Tibial nerve (tissue), 4 donors: ENCODE data around the gene AOPEP. TPM values are rescaled to one million over a fixed set of nuclear protein-coding genes. Genes with fewer than 3 reads are reported as not detected.

Source experiments
- DNase-seq, 2 donors: peaks; one replicate each; pipeline ENCODE4 v3.0.0-alpha.2; 2019; ENCODE audit warnings: low spot score in 2 of 2
- H3K27ac ChIP-seq, 4 donors: fragments of 200-600 bp; sonication (generic) in 3 of 4; one replicate each; pipeline ENCODE4 v1.5.1; 2017 to 2019; ENCODE audit warnings: mild to moderate bottlenecking in 1 of 4
- H3K27me3 ChIP-seq, 2 donors: fragments of 200-600 bp; sonication (generic) in 1 of 2; one replicate each; pipeline versions ENCODE4 v1.5.1 to v1.6.0; 2017 to 2019
- H3K36me3 ChIP-seq, 3 donors: fragments of 200-600 bp; sonication (generic); one replicate each; pipeline ENCODE4 v1.5.1; 2018 to 2019
- H3K4me1 ChIP-seq, 4 donors: fragments of 200-600 bp; sonication (generic) in 3 of 4; one replicate each; pipeline ENCODE4 v1.5.1; 2017 to 2019
- H3K4me3 ChIP-seq, 4 donors: fragments of 200-600 bp; sonication (generic) in 3 of 4; one replicate each; pipeline ENCODE4 v1.5.1; 2017 to 2019; ENCODE audit warnings: mild to moderate bottlenecking in 1 of 4, moderate library complexity in 1 of 4
- H3K9me3 ChIP-seq, 4 donors: fragments of 200-600 bp; sonication (generic) in 3 of 4; one replicate each; pipeline ENCODE4 v1.5.1; 2017 to 2019
- CTCF ChIP-seq, 5 experiments: fragments of 200-600 bp in 3 of 5; fragments of 450-650 bp in 2 of 5; sonication (generic) in 3 of 5; IDR thresholded peaks; one replicate each; pipeline ENCODE4 v1.5.1; 2016 to 2019; ENCODE audit warnings: antibody characterized with exemption in 5 of 5, mild to moderate bottlenecking in 3 of 5, moderate library complexity in 2 of 5
- EP300 ChIP-seq, 2 donors: sonication (generic); formaldehyde crosslinking; IDR thresholded peaks; one replicate each; pipeline ENCODE4 v1.6.1; 2017; ENCODE audit warnings: antibody characterized with exemption in 2 of 2, mild to moderate bottlenecking in 1 of 2
- POLR2A ChIP-seq, 2 donors: fragments of 450-650 bp; IDR thresholded peaks; one replicate each; pipeline ENCODE4 v1.6.1; 2017; ENCODE audit warnings: antibody characterized with exemption in 2 of 2, mild to moderate bottlenecking in 2 of 2, moderate library complexity in 2 of 2
- WGBS, 2 donors: methylation state at CpG; one replicate each; pipeline ENCODE4 v1.1.5; 2018; 5-methylcytosine and 5-hydroxymethylcytosine counted together
- total RNA-seq, 4 donors: library from RNA; depleted of rRNA; stranded (reverse); fragments of >200 nt; gene quantifications; one replicate each; pipeline ENCODE4 v1.1.0, GENCODE V29; 2016

AOPEP gene
- total RNA-seq, 4 donors from 2014 or later = 236 to 323 (median 265) TPM

- Histone ChIP-seq H3K27ac (peak overlapping the region in 2 of 4 donors; percentile 87 to 93), H3K4me1 (peaks cover 0 to 81% (median 17%) of the 10 kb centered on the region in 4 donors), H3K4me3 (no peak overlapping the region), H3K9me3 (no peaks in the 10 kb centered on the region), H3K36me3 (peaks cover 0 to 28% (median 0%) of the 10 kb centered on the region in 3 donors), H3K27me3 (no peaks in the 10 kb centered on the region)
- DNase-seq = no peak
- no peak for TF ChIP-seq EP300 (IDR thresholded peaks at IDR 0.05)
- no peak for TF ChIP-seq POLR2A (IDR thresholded peaks at IDR 0.05)
- TF ChIP-seq CTCF (IDR thresholded peaks at IDR 0.05) = no peak
- 79 to 80% methylated on average over 16 of the region's 16 CpGs for WGBS, 2 donors
Measured at GRCh38 chr9:95045751-95046150, 319.3 kb downstream of the AOPEP start.

GRCh38 chr9:95047452-95048224 lies 321.1 kb downstream of the AOPEP start:
- Histone ChIP-seq H3K27me3 (no peaks in the 10 kb centered on the region), H3K27ac (peak overlapping the region; percentile 78 to 93 (median 85)), H3K36me3 (peaks cover 0 to 25% (median 0%) of the 10 kb centered on the region in 3 donors), H3K9me3 (no peaks in the 10 kb centered on the region), H3K4me3 (peak overlapping the region in 2 of 4 donors; percentile 49 to 52), H3K4me1 (peaks cover 0 to 90% (median 16%) of the 10 kb centered on the region in 4 donors)
- WGBS, 2 donors = 47 to 48% methylated on average over 3 of the region's 3 CpGs
- DNase-seq = no peak
- no peak for TF ChIP-seq CTCF (IDR thresholded peaks at IDR 0.05)

GRCh38 chr9:95048225-95049087 lies 322.0 kb downstream of the AOPEP start:
- DNase-seq = peak; percentile 41 to 56
- 0% methylated on average over 37 to 58 of the region's 58 CpGs for WGBS, 2 donors
- H3K4me1 ChIP-seq = peaks cover 0 to 90% (median 14%) of the 10 kb centered on the region in 4 donors
- H3K4me3 ChIP-seq = peak overlapping the region; percentile 30 to 52 (median 50)
- peak in 1 of 2 donors; percentile 77 for TF ChIP-seq POLR2A (IDR thresholded peaks at IDR 0.05)
- peak in 1 of 2 donors; percentile 88 for TF ChIP-seq EP300 (IDR thresholded peaks at IDR 0.05)
- no peak for TF ChIP-seq CTCF (IDR thresholded peaks at IDR 0.05)
- peak overlapping the region; percentile 78 to 93 (median 85) for H3K27ac ChIP-seq
- no peaks in the 10 kb centered on the region for H3K27me3 ChIP-seq
- H3K36me3 ChIP-seq = peaks cover 0 to 24% (median 0%) of the 10 kb centered on the region in 3 donors
- H3K9me3 ChIP-seq = no peaks in the 10 kb centered on the region

- peaks cover 0 to 11% (median 0%) of the 10 kb centered on the region in 3 donors for H3K36me3 ChIP-seq
- WGBS, 2 donors = 23 to 24% methylated on average over 6 of the region's 6 CpGs
- peak in 1 of 2 donors; percentile 32 for TF ChIP-seq EP300 (IDR thresholded peaks at IDR 0.05)
- TF ChIP-seq CTCF (IDR thresholded peaks at IDR 0.05) = no peak
- H3K4me1 ChIP-seq = peaks cover 0 to 90% (median 21%) of the 10 kb centered on the region in 4 donors
- peak overlapping the region; percentile 78 to 93 (median 85) for H3K27ac ChIP-seq
- no peaks in the 10 kb centered on the region for H3K27me3 ChIP-seq
- H3K4me3 ChIP-seq = peak overlapping the region; percentile 12 to 52 (median 38)
- no peak for DNase-seq
- no peaks in the 10 kb centered on the region for H3K9me3 ChIP-seq
Measured at GRCh38 chr9:95049761-95050160, 323.3 kb downstream of the AOPEP start.
